ENCODE results near the gene MTHFD1L. TPM values are rescaled to one million over a fixed set of nuclear protein-coding genes. Genes with fewer than 3 reads are reported as not detected.

The MTHFD1L gene
- total RNA-seq, 4 donors from 2014 or later, result 3.0 to 9.4 (median 5.2) TPM

DNA sequence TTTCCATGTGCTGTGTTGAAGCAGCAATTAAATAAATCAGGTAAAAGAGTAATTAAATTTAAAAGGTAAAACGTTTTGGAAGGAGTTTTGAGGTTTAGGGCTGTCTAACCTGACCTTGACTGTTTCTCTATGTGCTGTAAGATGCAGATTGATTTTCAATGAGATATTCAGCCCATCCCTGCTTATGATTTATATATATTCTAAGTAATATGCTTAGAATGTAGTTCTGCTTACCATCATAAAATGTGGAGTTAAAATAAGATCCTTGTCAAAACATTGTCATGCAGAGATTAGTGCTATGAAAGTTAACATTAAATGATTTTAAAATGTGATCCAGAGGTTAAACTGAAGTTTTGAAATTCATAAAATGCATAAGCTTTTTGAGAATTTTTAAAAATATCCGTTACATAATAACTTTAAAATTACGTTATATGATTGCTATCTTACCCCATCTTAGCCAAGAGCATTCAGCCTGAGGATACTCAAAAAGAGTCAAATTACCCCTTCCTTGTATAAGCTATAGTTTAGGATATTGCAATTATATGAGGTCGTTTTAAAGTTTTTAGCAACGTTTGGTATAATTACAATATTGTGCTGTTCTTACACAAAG lies 122.5 kb downstream of the MTHFD1L start:
- H3K4me1 ChIP-seq, result no peaks in the 10 kb centered on the region
- no peak for TF ChIP-seq POLR2AphosphoS5 (IDR thresholded peaks at IDR 0.05)
- 55% methylated on average over 5 of the region's 5 CpGs for WGBS
- H3K9me3 ChIP-seq, result no peaks in the 10 kb centered on the region
- H3K36me3 ChIP-seq, result no peaks in the 10 kb centered on the region
- H3K4me3 ChIP-seq, result no peak overlapping the region
- H3K27ac ChIP-seq, result no peak overlapping the region
- H3K27me3 ChIP-seq, result no peaks in the 10 kb centered on the region
- no peak for DNase-seq (ENCODE audit: low spot score in 2 of 2)

DNA sequence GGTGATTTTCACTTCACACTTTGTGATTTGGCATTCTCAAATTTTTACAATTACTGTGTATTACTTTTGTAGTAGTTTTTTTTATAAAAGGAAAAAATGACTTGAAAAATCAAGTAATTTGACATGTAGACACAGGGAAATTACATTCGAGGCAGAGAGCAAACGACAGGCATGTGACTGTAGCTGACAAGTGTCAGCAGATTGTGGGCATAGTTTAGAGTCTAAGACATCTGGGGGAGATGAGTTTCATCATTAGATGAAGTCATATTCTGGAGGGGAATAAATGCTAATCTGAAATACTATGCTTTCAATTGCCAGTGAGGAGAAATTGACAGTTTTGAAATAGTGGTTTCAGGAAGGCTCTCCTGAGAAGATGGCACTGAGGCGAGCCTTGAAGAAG lies 126.0 kb downstream of the MTHFD1L start:
- WGBS, result 66% methylated on average over 3 of the region's 3 CpGs
- no peak for DNase-seq (ENCODE audit: low spot score in 2 of 2)
- Histone ChIP-seq H3K27ac (no peak overlapping the region), H3K36me3 (no peaks in the 10 kb centered on the region), H3K4me3 (no peak overlapping the region), H3K27me3 (no peaks in the 10 kb centered on the region), H3K9me3 (no peaks in the 10 kb centered on the region), H3K4me1 (no peaks in the 10 kb centered on the region)
- TF ChIP-seq EP300 (IDR thresholded peaks at IDR 0.05), result no peak
- no peak for TF ChIP-seq POLR2AphosphoS5 (IDR thresholded peaks at IDR 0.05)
- TF ChIP-seq POLR2A (IDR thresholded peaks at IDR 0.05), result no peak
- TF ChIP-seq, protein P1, sequence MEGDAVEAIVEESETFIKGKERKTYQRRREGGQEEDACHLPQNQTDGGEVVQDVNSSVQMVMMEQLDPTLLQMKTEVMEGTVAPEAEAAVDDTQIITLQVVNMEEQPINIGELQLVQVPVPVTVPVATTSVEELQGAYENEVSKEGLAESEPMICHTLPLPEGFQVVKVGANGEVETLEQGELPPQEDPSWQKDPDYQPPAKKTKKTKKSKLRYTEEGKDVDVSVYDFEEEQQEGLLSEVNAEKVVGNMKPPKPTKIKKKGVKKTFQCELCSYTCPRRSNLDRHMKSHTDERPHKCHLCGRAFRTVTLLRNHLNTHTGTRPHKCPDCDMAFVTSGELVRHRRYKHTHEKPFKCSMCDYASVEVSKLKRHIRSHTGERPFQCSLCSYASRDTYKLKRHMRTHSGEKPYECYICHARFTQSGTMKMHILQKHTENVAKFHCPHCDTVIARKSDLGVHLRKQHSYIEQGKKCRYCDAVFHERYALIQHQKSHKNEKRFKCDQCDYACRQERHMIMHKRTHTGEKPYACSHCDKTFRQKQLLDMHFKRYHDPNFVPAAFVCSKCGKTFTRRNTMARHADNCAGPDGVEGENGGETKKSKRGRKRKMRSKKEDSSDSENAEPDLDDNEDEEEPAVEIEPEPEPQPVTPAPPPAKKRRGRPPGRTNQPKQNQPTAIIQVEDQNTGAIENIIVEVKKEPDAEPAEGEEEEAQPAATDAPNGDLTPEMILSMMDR (IDR thresholded peaks at IDR 0.05), result no peak

DNA sequence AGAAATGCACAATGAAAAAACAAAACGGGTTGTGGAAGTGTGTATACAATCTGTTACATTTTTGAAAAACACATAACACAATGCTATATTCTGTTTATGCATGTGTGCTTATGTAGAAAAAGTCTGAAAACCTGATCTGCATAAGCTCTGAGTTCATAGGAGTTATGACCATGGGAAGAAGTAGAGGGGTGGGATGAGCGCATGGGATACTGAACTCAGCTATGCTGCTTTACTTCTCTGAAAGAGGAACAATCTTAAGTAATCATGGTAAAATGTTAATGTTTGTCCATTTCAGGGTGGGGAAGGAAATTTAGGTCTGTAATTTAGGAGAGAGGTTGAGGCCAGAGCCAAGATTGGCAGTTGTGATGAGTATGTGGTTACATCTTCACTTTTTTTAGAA lies 126.8 kb downstream of the MTHFD1L start:
- H3K27me3 ChIP-seq, result no peaks in the 10 kb centered on the region
- 96% methylated on average over 2 of the region's 2 CpGs for WGBS

DNA sequence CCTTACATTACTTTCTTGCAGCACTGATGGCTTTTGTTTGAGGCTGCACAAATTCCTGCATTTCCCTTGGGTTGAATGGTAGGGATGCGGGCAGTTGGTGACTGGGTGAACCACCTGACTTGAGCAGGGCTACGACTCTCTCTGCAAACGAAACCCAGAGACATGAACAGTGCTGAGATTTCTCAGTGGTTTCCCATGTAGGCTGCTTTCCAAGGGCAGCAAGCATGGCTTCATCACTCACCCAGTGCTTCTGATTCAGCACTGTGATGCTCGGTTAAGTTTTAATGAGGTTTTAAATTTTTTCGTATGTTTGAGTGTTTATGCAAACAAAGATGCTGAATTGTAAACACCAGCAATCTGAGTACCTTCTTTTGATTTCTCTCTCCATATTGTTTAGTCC lies 127.2 kb downstream of the MTHFD1L start:
- Histone ChIP-seq H3K4me1 (no peaks in the 10 kb centered on the region), H3K9me3 (no peaks in the 10 kb centered on the region), H3K36me3 (no peaks in the 10 kb centered on the region), H3K27me3 (no peaks in the 10 kb centered on the region), H3K27ac (no peak overlapping the region), H3K4me3 (no peak overlapping the region)
- WGBS, result 78% methylated on average over 5 of the region's 5 CpGs
- no peak for DNase-seq (ENCODE audit: low spot score in 2 of 2)
- no peak for TF ChIP-seq POLR2A (IDR thresholded peaks at IDR 0.05)
- no peak for TF ChIP-seq POLR2AphosphoS5 (IDR thresholded peaks at IDR 0.05)
- TF ChIP-seq, protein P1 (IDR thresholded peaks at IDR 0.05), result no peak
- no peak for TF ChIP-seq EP300 (IDR thresholded peaks at IDR 0.05)

More for the DNA sequence above, 126.8 kb downstream of the MTHFD1L start:
- TF ChIP-seq, protein P1 (IDR thresholded peaks at IDR 0.05), result no peak
- TF ChIP-seq POLR2AphosphoS5 (IDR thresholded peaks at IDR 0.05) (no peak), POLR2A (IDR thresholded peaks at IDR 0.05) (no peak), EP300 (IDR thresholded peaks at IDR 0.05) (no peak)
- no peak overlapping the region for H3K27ac ChIP-seq
- no peaks in the 10 kb centered on the region for H3K4me1 ChIP-seq
- H3K4me3 ChIP-seq, result no peak overlapping the region
- DNase-seq (ENCODE audit: low spot score in 2 of 2), result no peak
- H3K9me3 ChIP-seq, result no peaks in the 10 kb centered on the region
- no peaks in the 10 kb centered on the region for H3K36me3 ChIP-seq

DNA sequence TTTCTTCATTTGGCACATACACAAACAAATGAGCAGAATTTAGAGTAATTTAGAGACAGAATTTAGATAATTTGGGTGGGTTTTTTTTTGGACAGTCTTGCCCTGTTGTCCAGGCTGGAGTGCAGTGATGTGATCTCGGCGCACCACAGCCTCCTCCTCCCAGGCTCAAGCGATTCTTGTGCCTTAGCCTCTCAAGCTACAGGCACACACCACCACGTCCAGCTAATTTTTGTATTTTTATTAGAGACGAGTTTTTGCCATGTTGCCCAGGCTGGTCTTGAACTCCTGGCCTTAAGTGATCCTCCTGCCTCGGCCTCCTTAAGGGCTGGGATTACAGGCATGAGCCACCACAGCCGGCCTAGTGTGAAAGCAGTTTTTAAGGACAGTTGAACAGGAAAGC lies 127.8 kb downstream of the MTHFD1L start:
- WGBS, result 96% methylated on average over 7 of the region's 7 CpGs
- DNase-seq (ENCODE audit: low spot score in 2 of 2), result no peak
- no peak for TF ChIP-seq EP300 (IDR thresholded peaks at IDR 0.05)
- TF ChIP-seq POLR2A (IDR thresholded peaks at IDR 0.05), result no peak
- TF ChIP-seq POLR2AphosphoS5 (IDR thresholded peaks at IDR 0.05), result no peak
- TF ChIP-seq, protein P1 (IDR thresholded peaks at IDR 0.05), result no peak
- no peak overlapping the region for H3K4me3 ChIP-seq
- H3K9me3 ChIP-seq, result no peaks in the 10 kb centered on the region
- H3K4me1 ChIP-seq, result no peaks in the 10 kb centered on the region
- H3K36me3 ChIP-seq, result no peaks in the 10 kb centered on the region
- no peaks in the 10 kb centered on the region for H3K27me3 ChIP-seq
- no peak overlapping the region for H3K27ac ChIP-seq

DNA sequence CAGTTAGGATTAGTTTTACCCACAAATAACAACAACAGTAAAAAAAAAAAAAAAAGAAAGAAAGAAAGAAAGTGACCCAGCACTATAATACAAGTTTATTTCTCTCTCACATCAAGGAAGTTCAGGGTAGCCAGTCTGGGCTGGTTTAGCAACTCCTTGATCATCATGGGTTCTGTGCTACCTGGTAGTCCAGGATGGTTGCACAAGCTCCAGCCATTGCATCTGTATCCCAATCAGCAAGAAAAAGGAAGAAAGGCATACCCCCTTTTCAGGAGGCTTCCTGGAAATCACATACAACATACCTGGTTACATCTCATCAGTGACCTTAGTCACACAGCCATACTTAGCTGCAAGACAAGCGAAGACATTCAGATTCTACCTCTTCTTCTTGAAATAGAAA lies 128.5 kb downstream of the MTHFD1L start:
- H3K27ac ChIP-seq, result no peak overlapping the region
- no peaks in the 10 kb centered on the region for H3K27me3 ChIP-seq
- no peaks in the 10 kb centered on the region for H3K4me1 ChIP-seq
- no peaks in the 10 kb centered on the region for H3K9me3 ChIP-seq
- no peak for DNase-seq (ENCODE audit: low spot score in 2 of 2)
- H3K4me3 ChIP-seq, result no peak overlapping the region
- 100% methylated on average over 1 of the region's 1 CpG for WGBS
- TF ChIP-seq, protein P1 (IDR thresholded peaks at IDR 0.05), result no peak
- TF ChIP-seq POLR2A (IDR thresholded peaks at IDR 0.05), result no peak
- H3K36me3 ChIP-seq, result no peaks in the 10 kb centered on the region
